IPS-20b (cell line): ENCODE measurements around the gene NSG1.

Experiments
- H3K27ac ChIP-seq: one replicate; pipeline ENCODE4 v1.5.1; 2013; ENCODE audit warnings: low read length
- H3K27me3 ChIP-seq: 2 replicates; pipeline ENCODE4 v1.6.1; 2013; ENCODE audit warnings: mild to moderate bottlenecking, low read length, inconsistent platforms; ENCODE audit not compliant: insufficient read depth
- H3K36me3 ChIP-seq: 2 replicates; pipeline ENCODE4 v1.6.1; 2013; ENCODE audit warnings: low read depth, mild to moderate bottlenecking, inconsistent platforms, low read length, moderate library complexity; ENCODE audit not compliant: insufficient read depth
- H3K4me1 ChIP-seq: 2 replicates; pipeline ENCODE4 v1.6.1; 2013; ENCODE audit warnings: mild to moderate bottlenecking, control low read depth, inconsistent platforms, low read length, moderate library complexity; ENCODE audit not compliant: insufficient read depth
- H3K4me3 ChIP-seq: 2 replicates; pipeline ENCODE4 v1.5.1; 2013; ENCODE audit warnings: mild to moderate bottlenecking, low read length, inconsistent platforms
- H3K9ac ChIP-seq: 2 replicates; pipeline ENCODE4 v1.6.1; 2013; ENCODE audit warnings: low read depth, mild to moderate bottlenecking, inconsistent platforms, low read length, moderate library complexity
- H3K9me3 ChIP-seq: 2 replicates; pipeline ENCODE4 v1.6.1; 2013; ENCODE audit warnings: mild to moderate bottlenecking, low read depth, low read length, inconsistent platforms; ENCODE audit not compliant: insufficient read depth

The NSG1 gene

GRCh38 chr4:4432341-4433125 lies 45.6 kb downstream of the NSG1 start:
- Histone ChIP-seq H3K4me3 (no peak overlapping the region), H3K9ac (no peak overlapping the region), H3K4me1 (peaks cover 11% of the 10 kb centered on the region), H3K27ac (no peak overlapping the region), H3K36me3 (no peaks in the 10 kb centered on the region; the same call in 1 of the 2 replicates), H3K27me3 (peaks cover 5% of the 10 kb centered on the region; the same call in 1 of the 2 replicates), H3K9me3 (no peaks in the 10 kb centered on the region)

- Histone ChIP-seq H3K36me3 (no peaks in the 10 kb centered on the region; the same call in 1 of the 2 replicates), H3K4me3 (no peak overlapping the region), H3K27ac (no peak overlapping the region), H3K4me1 (0 out of 2 replicates have a peak, but pooled peaks cover 3% of the 10 kb centered on the region), H3K27me3 (peaks cover 5% of the 10 kb centered on the region; the same call in 1 of the 2 replicates), H3K9me3 (no peaks in the 10 kb centered on the region), H3K9ac (no peak overlapping the region)
These were observed 47.0 kb downstream of the NSG1 start for GRCh38 chr4:4433941-4434340.

GRCh38 chr4:4436244-4436823 lies 49.4 kb downstream of the NSG1 start:
- Histone ChIP-seq H3K9me3 (no peaks in the 10 kb centered on the region), H3K9ac (no peak overlapping the region), H3K4me1 (no peaks in the 10 kb centered on the region), H3K27me3 (no peaks in the 10 kb centered on the region), H3K4me3 (no peak overlapping the region), H3K27ac (no peak overlapping the region), H3K36me3 (no peaks in the 10 kb centered on the region; the same call in 1 of the 2 replicates)

DNA sequence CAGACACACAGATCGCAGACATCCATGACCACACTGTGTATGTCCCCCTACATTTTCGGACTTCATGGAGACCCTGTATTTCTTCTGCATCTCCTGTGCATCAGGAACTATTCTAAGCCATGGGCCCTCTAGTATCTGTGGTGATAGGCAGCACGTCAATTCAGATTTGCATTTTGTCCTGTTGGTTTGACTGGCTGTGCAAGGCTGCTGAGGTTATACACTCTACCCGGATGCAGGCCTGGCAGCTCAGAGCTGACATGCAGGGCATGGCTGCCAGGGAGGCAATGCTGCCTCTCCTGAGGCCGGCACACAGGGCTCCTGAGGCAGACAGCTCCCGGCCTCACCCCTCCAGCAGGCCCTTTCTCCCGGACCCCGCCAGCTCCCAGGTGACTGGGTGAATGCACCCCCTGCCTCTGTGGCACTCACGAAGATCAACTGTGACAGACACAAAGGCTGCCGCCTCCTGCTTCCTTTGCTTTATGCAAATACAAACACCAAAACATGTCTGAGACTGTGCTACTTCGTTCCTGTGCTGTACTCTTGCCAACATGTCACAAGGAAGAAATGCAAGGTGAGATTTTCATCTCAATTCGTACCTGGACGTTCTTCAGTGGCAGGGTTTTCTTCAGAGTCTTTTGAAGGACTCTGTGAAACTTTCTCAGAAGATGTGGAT lies 51.0 kb downstream of the NSG1 start:
- Histone ChIP-seq H3K4me3 (no peak overlapping the region), H3K9ac (no peak overlapping the region), H3K27ac (no peak overlapping the region), H3K36me3 (no peaks in the 10 kb centered on the region; the same call in 1 of the 2 replicates), H3K4me1 (no peaks in the 10 kb centered on the region), H3K9me3 (no peaks in the 10 kb centered on the region), H3K27me3 (no peaks in the 10 kb centered on the region)

- Histone ChIP-seq H3K36me3 (no peaks in the 10 kb centered on the region; the same call in 1 of the 2 replicates), H3K4me3 (no peak overlapping the region)
These were observed 52.0 kb downstream of the NSG1 start for GRCh38 chr4:4438891-4439290.

DNA sequence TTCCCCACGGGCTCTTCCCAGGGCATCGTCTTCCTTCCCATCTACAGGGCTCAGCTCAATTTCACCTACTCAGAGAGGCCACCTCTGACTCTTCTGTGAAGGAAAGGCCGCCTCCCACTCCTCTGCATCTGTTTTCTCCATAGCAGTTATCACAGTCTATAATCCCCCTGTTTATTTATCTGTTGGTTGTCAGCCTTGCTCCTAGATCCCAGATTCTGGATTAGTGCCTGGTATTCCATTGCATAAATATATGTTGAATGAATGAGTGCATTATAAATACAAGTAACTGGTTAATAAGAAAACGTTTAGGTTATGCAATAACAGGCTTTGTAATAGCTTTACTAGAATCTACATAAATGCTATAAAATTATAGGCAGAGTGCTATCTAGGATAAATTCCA lies 52.9 kb downstream of the NSG1 start:
- H3K9me3 ChIP-seq, result no peaks in the 10 kb centered on the region
- no peaks in the 10 kb centered on the region for H3K27me3 ChIP-seq
- H3K4me1 ChIP-seq, result no peaks in the 10 kb centered on the region
- H3K36me3 ChIP-seq, result no peaks in the 10 kb centered on the region; the same call in 1 of the 2 replicates
- no peak overlapping the region for H3K4me3 ChIP-seq
- no peak overlapping the region for H3K27ac ChIP-seq
- H3K9ac ChIP-seq, result no peak overlapping the region

More at GRCh38 chr4:4438891-4439290, 52.0 kb downstream of the NSG1 start:
- Histone ChIP-seq H3K4me1 (no peaks in the 10 kb centered on the region), H3K27me3 (no peaks in the 10 kb centered on the region), H3K9me3 (no peaks in the 10 kb centered on the region), H3K9ac (no peak overlapping the region), H3K27ac (no peak overlapping the region)

GRCh38 chr4:4440333-4441061 lies 53.6 kb downstream of the NSG1 start:
- H3K27ac ChIP-seq, result no peak overlapping the region
- H3K27me3 ChIP-seq, result no peaks in the 10 kb centered on the region
- no peak overlapping the region for H3K4me3 ChIP-seq
- H3K4me1 ChIP-seq, result no peaks in the 10 kb centered on the region
- no peaks in the 10 kb centered on the region; the same call in 1 of the 2 replicates for H3K36me3 ChIP-seq
- H3K9ac ChIP-seq, result no peak overlapping the region
- H3K9me3 ChIP-seq, result no peaks in the 10 kb centered on the region

DNA sequence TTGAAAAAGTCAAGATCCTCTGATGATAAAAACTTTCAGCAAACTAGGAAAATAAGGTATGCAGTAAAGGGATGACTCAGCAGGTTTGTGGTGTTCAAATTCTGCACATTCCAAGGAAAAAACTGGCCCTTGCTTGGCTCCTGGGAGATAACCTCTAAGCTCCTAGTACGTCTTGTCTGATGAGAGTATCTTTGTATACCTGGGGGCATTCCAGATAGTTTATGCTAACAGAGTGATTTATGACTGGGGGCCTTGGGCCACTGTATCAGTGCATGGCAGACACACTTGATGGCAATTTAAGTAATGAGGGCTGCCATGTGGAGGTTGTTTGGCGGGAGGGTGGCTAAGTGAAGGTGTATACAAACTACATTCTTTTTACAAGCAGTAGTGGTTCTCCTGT lies 56.9 kb downstream of the NSG1 start:
- no peak overlapping the region for H3K27ac ChIP-seq
- no peak overlapping the region for H3K4me3 ChIP-seq

GRCh38 chr4:4446434-4446833 lies 59.5 kb downstream of the NSG1 start:
- Histone ChIP-seq H3K9me3 (no peaks in the 10 kb centered on the region), H3K27ac (no peak overlapping the region), H3K36me3 (no peaks in the 10 kb centered on the region), H3K4me1 (no peaks in the 10 kb centered on the region), H3K9ac (no peak overlapping the region), H3K27me3 (no peaks in the 10 kb centered on the region), H3K4me3 (no peak overlapping the region)

More for the DNA sequence above, 56.9 kb downstream of the NSG1 start:
- H3K27me3 ChIP-seq, result no peaks in the 10 kb centered on the region
- no peaks in the 10 kb centered on the region for H3K9me3 ChIP-seq
- no peaks in the 10 kb centered on the region for H3K4me1 ChIP-seq
- no peaks in the 10 kb centered on the region for H3K36me3 ChIP-seq
- H3K9ac ChIP-seq, result no peak overlapping the region

- H3K9me3 ChIP-seq, result no peaks in the 10 kb centered on the region
- no peak overlapping the region for H3K4me3 ChIP-seq
- H3K9ac ChIP-seq, result no peak overlapping the region
- no peaks in the 10 kb centered on the region for H3K27me3 ChIP-seq
- no peak overlapping the region for H3K27ac ChIP-seq
- H3K4me1 ChIP-seq, result peaks cover 34% of the 10 kb centered on the region
- H3K36me3 ChIP-seq, result peaks cover 26% of the 10 kb centered on the region
These were observed 68.4 kb downstream of the NSG1 start for GRCh38 chr4:4455210-4455865.

- H3K27me3 ChIP-seq, result no peaks in the 10 kb centered on the region
- peaks cover 26% of the 10 kb centered on the region for H3K36me3 ChIP-seq
- no peak overlapping the region for H3K9ac ChIP-seq
- H3K9me3 ChIP-seq, result no peaks in the 10 kb centered on the region
- peaks cover 34% of the 10 kb centered on the region for H3K4me1 ChIP-seq
- H3K4me3 ChIP-seq, result no peak overlapping the region
- H3K27ac ChIP-seq, result no peak overlapping the region
These were observed 69.4 kb downstream of the NSG1 start for GRCh38 chr4:4456351-4456750.
